GM23338 (cell line): ENCODE measurements around the gene TXLNB. TPM values are rescaled to one million over a fixed set of nuclear protein-coding genes. Genes with fewer than 3 reads are reported as not detected.

Source experiments
- ATAC-seq: fragments of 200-7000 bp; cut with Tn5 transposase; 3 replicates; pipeline ENCODE4 v1.9.1; 2020
- DNase-seq: peaks from one replicate; pipeline ENCODE4 v3.0.0-alpha.2; 2015; ENCODE audit warnings: low spot score
- H2AFZ ChIP-seq: fragments of 200-600 bp; sonication (generic); 2 replicates; pipeline ENCODE4 v1.8.0; 2016; ENCODE audit warnings: antibody characterized with exemption, mild to moderate bottlenecking, moderate library complexity
- H3F3A ChIP-seq: fragments of 200-600 bp; sonication (generic); replicated peaks from 2 replicates; pipeline ENCODE4 v1.8.0; 2017; ENCODE audit warnings: antibody characterized with exemption, mixed run types, low read depth
- H3K27ac ChIP-seq: fragments of 200-600 bp; sonication (generic); 2 replicates; pipeline ENCODE4 v1.6.1; 2016; ENCODE audit warnings: low read depth
- H3K27me3 ChIP-seq: fragments of 200-600 bp; sonication (generic); 2 replicates; pipeline ENCODE4 v1.8.0; 2016; ENCODE audit warnings: mild to moderate bottlenecking, mixed run types, moderate library complexity; ENCODE audit not compliant: insufficient read depth
- H3K36me3 ChIP-seq: fragments of 200-600 bp; sonication (generic); 2 replicates; pipeline ENCODE4 v1.8.0; 2016; ENCODE audit warnings: mild to moderate bottlenecking; ENCODE audit not compliant: insufficient read depth
- H3K4me1 ChIP-seq: fragments of 200-600 bp; sonication (generic); 2 replicates; pipeline ENCODE4 v1.8.0; 2016; ENCODE audit warnings: mild to moderate bottlenecking, moderate library complexity; ENCODE audit not compliant: insufficient read depth
- H3K4me2 ChIP-seq: fragments of 200-600 bp; sonication (generic); 2 replicates; pipeline ENCODE4 v1.7.1; 2017; ENCODE audit warnings: mixed run types
- H3K4me3 ChIP-seq: fragments of 200-600 bp; sonication (generic); 2 replicates; pipeline ENCODE4 v1.6.1; 2016; ENCODE audit warnings: mixed run types
- H3K79me2 ChIP-seq: fragments of 200-600 bp; sonication (generic); replicated peaks from 2 replicates; pipeline ENCODE4 v1.8.0; 2017; ENCODE audit warnings: mild to moderate bottlenecking; ENCODE audit not compliant: insufficient read depth
- H3K9me2 ChIP-seq: fragments of 200-600 bp; sonication (generic); 2 replicates; pipeline ENCODE4 v1.8.0; 2017; ENCODE audit not compliant: insufficient read depth
- H4K20me1 ChIP-seq: fragments of 200-600 bp; sonication (generic); replicated peaks from 2 replicates; pipeline ENCODE4 v1.8.0; 2017; ENCODE audit warnings: mild to moderate bottlenecking; ENCODE audit not compliant: insufficient read depth
- H3K27ac Mint-ChIP-seq: 2 replicates; pipeline ENCODE4 v1.8.0; 2020; ENCODE audit warnings: inconsistent platforms, mild to moderate bottlenecking, moderate library complexity, mixed read lengths
- H3K27me3 Mint-ChIP-seq: 3 replicates; pipeline ENCODE4 v1.8.0; 2022; ENCODE audit warnings: low read depth, mild to moderate bottlenecking, moderate library complexity, mixed read lengths, inconsistent platforms; ENCODE audit not compliant: insufficient read depth, poor library complexity
- H3K36me3 Mint-ChIP-seq: 3 replicates; pipeline ENCODE4 v1.8.0; 2021; ENCODE audit warnings: low read depth, mild to moderate bottlenecking, inconsistent platforms, moderate library complexity, mixed read lengths
- H3K4me1 Mint-ChIP-seq: 3 replicates; pipeline ENCODE4 v1.8.0; 2020; ENCODE audit warnings: mild to moderate bottlenecking, inconsistent platforms, mixed read lengths
- H3K4me3 Mint-ChIP-seq: 3 replicates; pipeline ENCODE4 v1.8.0; 2021; ENCODE audit warnings: moderate library complexity, mild to moderate bottlenecking, inconsistent platforms, mixed read lengths
- H3K9me3 Mint-ChIP-seq: 3 replicates; pipeline ENCODE4 v1.8.0; 2020; ENCODE audit warnings: moderate library complexity, mild to moderate bottlenecking, inconsistent platforms, mixed read lengths
- CREB1 ChIP-seq: fragments of 250-450 bp; sonication (Bioruptor Pico); IDR thresholded peaks from 2 replicates; pipeline ENCODE4 v1.5.0; 2020; ENCODE audit warnings: low read depth, mild to moderate bottlenecking, moderate library complexity
- EZH2 ChIP-seq: fragments of 200-600 bp; sonication (generic); IDR thresholded peaks from one replicate; pipeline ENCODE4 v1.8.0; 2017; ENCODE audit warnings: antibody characterized with exemption, mild to moderate bottlenecking, low read depth; ENCODE audit not compliant: unreplicated experiment
- EZH2phosphoT487 ChIP-seq: fragments of 200-600 bp; sonication (generic); IDR thresholded peaks from one replicate; pipeline ENCODE4 v1.8.1; 2018; ENCODE audit warnings: antibody characterized with exemption; ENCODE audit not compliant: unreplicated experiment
- JUNB ChIP-seq: IDR thresholded peaks from one replicate; pipeline ENCODE4 v1.6.1; 2016; ENCODE audit warnings: antibody characterized with exemption; ENCODE audit not compliant: unreplicated experiment
- NANOG ChIP-seq: IDR thresholded peaks from 2 replicates; pipeline ENCODE4 v1.6.1; 2016; ENCODE audit warnings: antibody characterized with exemption, borderline replicate concordance
- POLR2AphosphoS5 ChIP-seq: IDR thresholded peaks from 2 replicates; pipeline ENCODE4 v1.6.1; 2016; ENCODE audit warnings: antibody characterized with exemption, low read depth
- STAT1 ChIP-seq: IDR thresholded peaks from one replicate; pipeline ENCODE4 v1.6.1; 2016; ENCODE audit warnings: antibody characterized with exemption; ENCODE audit not compliant: unreplicated experiment
- ZNF114 ChIP-seq: fragments of 250-450 bp; sonication (Bioruptor Pico); IDR thresholded peaks from 2 replicates; pipeline ENCODE4 v1.5.0; 2020; ENCODE audit warnings: mild to moderate bottlenecking, moderate library complexity
- ZNF331 ChIP-seq: fragments of 250-450 bp; sonication (Bioruptor Pico); IDR thresholded peaks from 2 replicates; pipeline ENCODE4 v1.5.0; 2020; ENCODE audit warnings: low read depth, mild to moderate bottlenecking, moderate library complexity
- polyA plus RNA-seq: library from polyadenylated mRNA; unstranded; fragments of >200 nt; fragmentation: Nextera tagmentation; extraction: Ambion mirVana; gene quantifications from 2 replicates; pipeline ENCODE4 v1.2.1, GENCODE V29; 2016
- total RNA-seq: library from RNA; depleted of rRNA; stranded (reverse); fragments of >200 nt; shearing (Covaris generic); gene quantifications from 2 replicates; pipeline ENCODE4 v1.2.3, GENCODE V29; 2014
- TF ChIP-seq, protein P1 (sequence below): IDR thresholded peaks from 2 replicates; pipeline ENCODE4 v1.6.1; 2016; ENCODE audit warnings: antibody characterized with exemption
- TF ChIP-seq, protein P2 (sequence below), 2 experiments: fragments of 200-600 bp in 1 of 2; sonication (generic) in 1 of 2; conservative IDR thresholded peaks; 2 replicates each; pipeline versions ENCODE4 v1.5.1 to v1.6.1; 2016 to 2017; ENCODE audit warnings: antibody characterized with exemption in 2 of 2, low read depth in 2 of 2, mild to moderate bottlenecking in 2 of 2, moderate library complexity in 1 of 2
- TF ChIP-seq, protein P3 (sequence below): IDR thresholded peaks from one replicate; pipeline ENCODE4 v1.6.1; 2018; ENCODE audit warnings: antibody characterized with exemption; ENCODE audit not compliant: unreplicated experiment
- TF ChIP-seq, protein P4 (sequence below): fragments of 250-450 bp; sonication (Bioruptor Pico); IDR thresholded peaks from 2 replicates; pipeline ENCODE4 v1.5.0; 2020; ENCODE audit warnings: mild to moderate bottlenecking, moderate library complexity

Gene TXLNB
- total and polyA plus RNA-seq, 2 experiments from 2014 or later, result 0.11 to 0.28 TPM

DNA sequence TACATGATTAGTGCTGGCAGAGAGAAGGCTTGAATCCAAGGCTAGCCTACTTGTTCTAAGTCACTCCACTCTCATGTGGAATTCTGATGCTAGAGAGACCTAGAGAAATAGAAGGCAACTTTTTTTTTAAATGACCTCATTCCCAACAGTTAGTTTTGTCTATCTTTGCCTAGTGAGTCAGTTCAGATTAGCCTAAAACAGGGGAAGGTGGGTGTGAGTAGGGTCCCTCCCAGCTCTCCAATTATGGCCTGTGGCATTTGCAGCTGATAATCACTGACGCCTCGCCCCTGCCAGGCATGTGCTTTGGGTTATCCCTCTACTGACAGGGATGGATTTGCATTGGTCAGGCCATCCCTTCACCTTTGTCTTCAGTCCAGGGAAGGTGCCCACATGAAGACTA is 13.6 kb downstream of the TXLNB start:
- no peak overlapping the region for H3K4me3 ChIP-seq
- DNase-seq (no peak), ATAC-seq (no peak)
- H3K4me2 ChIP-seq, result no peak overlapping the region
- no peaks in the 10 kb centered on the region for H3K9me3 Mint-ChIP-seq
- H3K27ac Mint-ChIP-seq, result no peak overlapping the region
- no peaks in the 10 kb centered on the region for H4K20me1 ChIP-seq
- H3K9me2 ChIP-seq, result no peaks in the 10 kb centered on the region; the same call in 1 of the 2 replicates
- no peaks in the 10 kb centered on the region for H3K27me3 ChIP-seq
- H3K27me3 Mint-ChIP-seq, result no peaks in the 10 kb centered on the region
- H3K4me1 ChIP-seq, result no peaks in the 10 kb centered on the region
- no peak overlapping the region for H3K4me3 Mint-ChIP-seq
- peak overlapping the region; percentile 53; the same call in 1 of the 2 replicates for H2AFZ ChIP-seq
- no peak overlapping the region for H3K27ac ChIP-seq
- no peaks in the 10 kb centered on the region for H3K4me1 Mint-ChIP-seq
- H3K36me3 Mint-ChIP-seq, result no peaks in the 10 kb centered on the region
- H3F3A ChIP-seq, result no peaks in the 10 kb centered on the region
- H3K36me3 ChIP-seq, result no peaks in the 10 kb centered on the region
- no peak for TF ChIP-seq POLR2AphosphoS5
- no peak for TF ChIP-seq ZNF331 (CRISPR knock-in tag)
- TF ChIP-seq, protein P1, sequence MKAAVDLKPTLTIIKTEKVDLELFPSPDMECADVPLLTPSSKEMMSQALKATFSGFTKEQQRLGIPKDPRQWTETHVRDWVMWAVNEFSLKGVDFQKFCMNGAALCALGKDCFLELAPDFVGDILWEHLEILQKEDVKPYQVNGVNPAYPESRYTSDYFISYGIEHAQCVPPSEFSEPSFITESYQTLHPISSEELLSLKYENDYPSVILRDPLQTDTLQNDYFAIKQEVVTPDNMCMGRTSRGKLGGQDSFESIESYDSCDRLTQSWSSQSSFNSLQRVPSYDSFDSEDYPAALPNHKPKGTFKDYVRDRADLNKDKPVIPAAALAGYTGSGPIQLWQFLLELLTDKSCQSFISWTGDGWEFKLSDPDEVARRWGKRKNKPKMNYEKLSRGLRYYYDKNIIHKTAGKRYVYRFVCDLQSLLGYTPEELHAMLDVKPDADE, result no peak
- no peak for TF ChIP-seq EZH2phosphoT487
- no peak for TF ChIP-seq JUNB
- TF ChIP-seq, protein P2, sequence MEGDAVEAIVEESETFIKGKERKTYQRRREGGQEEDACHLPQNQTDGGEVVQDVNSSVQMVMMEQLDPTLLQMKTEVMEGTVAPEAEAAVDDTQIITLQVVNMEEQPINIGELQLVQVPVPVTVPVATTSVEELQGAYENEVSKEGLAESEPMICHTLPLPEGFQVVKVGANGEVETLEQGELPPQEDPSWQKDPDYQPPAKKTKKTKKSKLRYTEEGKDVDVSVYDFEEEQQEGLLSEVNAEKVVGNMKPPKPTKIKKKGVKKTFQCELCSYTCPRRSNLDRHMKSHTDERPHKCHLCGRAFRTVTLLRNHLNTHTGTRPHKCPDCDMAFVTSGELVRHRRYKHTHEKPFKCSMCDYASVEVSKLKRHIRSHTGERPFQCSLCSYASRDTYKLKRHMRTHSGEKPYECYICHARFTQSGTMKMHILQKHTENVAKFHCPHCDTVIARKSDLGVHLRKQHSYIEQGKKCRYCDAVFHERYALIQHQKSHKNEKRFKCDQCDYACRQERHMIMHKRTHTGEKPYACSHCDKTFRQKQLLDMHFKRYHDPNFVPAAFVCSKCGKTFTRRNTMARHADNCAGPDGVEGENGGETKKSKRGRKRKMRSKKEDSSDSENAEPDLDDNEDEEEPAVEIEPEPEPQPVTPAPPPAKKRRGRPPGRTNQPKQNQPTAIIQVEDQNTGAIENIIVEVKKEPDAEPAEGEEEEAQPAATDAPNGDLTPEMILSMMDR (conservative IDR thresholded peaks at IDR 0.05; ENCODE audit: low read depth in 2 of 2), result no peak
- no peak for TF ChIP-seq STAT1
- no peak for TF ChIP-seq EZH2
- TF ChIP-seq ZNF114 (CRISPR knock-in tag), result no peak
- TF ChIP-seq, protein P3, sequence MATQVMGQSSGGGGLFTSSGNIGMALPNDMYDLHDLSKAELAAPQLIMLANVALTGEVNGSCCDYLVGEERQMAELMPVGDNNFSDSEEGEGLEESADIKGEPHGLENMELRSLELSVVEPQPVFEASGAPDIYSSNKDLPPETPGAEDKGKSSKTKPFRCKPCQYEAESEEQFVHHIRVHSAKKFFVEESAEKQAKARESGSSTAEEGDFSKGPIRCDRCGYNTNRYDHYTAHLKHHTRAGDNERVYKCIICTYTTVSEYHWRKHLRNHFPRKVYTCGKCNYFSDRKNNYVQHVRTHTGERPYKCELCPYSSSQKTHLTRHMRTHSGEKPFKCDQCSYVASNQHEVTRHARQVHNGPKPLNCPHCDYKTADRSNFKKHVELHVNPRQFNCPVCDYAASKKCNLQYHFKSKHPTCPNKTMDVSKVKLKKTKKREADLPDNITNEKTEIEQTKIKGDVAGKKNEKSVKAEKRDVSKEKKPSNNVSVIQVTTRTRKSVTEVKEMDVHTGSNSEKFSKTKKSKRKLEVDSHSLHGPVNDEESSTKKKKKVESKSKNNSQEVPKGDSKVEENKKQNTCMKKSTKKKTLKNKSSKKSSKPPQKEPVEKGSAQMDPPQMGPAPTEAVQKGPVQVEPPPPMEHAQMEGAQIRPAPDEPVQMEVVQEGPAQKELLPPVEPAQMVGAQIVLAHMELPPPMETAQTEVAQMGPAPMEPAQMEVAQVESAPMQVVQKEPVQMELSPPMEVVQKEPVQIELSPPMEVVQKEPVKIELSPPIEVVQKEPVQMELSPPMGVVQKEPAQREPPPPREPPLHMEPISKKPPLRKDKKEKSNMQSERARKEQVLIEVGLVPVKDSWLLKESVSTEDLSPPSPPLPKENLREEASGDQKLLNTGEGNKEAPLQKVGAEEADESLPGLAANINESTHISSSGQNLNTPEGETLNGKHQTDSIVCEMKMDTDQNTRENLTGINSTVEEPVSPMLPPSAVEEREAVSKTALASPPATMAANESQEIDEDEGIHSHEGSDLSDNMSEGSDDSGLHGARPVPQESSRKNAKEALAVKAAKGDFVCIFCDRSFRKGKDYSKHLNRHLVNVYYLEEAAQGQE, result no peak
- TF ChIP-seq, protein P4, sequence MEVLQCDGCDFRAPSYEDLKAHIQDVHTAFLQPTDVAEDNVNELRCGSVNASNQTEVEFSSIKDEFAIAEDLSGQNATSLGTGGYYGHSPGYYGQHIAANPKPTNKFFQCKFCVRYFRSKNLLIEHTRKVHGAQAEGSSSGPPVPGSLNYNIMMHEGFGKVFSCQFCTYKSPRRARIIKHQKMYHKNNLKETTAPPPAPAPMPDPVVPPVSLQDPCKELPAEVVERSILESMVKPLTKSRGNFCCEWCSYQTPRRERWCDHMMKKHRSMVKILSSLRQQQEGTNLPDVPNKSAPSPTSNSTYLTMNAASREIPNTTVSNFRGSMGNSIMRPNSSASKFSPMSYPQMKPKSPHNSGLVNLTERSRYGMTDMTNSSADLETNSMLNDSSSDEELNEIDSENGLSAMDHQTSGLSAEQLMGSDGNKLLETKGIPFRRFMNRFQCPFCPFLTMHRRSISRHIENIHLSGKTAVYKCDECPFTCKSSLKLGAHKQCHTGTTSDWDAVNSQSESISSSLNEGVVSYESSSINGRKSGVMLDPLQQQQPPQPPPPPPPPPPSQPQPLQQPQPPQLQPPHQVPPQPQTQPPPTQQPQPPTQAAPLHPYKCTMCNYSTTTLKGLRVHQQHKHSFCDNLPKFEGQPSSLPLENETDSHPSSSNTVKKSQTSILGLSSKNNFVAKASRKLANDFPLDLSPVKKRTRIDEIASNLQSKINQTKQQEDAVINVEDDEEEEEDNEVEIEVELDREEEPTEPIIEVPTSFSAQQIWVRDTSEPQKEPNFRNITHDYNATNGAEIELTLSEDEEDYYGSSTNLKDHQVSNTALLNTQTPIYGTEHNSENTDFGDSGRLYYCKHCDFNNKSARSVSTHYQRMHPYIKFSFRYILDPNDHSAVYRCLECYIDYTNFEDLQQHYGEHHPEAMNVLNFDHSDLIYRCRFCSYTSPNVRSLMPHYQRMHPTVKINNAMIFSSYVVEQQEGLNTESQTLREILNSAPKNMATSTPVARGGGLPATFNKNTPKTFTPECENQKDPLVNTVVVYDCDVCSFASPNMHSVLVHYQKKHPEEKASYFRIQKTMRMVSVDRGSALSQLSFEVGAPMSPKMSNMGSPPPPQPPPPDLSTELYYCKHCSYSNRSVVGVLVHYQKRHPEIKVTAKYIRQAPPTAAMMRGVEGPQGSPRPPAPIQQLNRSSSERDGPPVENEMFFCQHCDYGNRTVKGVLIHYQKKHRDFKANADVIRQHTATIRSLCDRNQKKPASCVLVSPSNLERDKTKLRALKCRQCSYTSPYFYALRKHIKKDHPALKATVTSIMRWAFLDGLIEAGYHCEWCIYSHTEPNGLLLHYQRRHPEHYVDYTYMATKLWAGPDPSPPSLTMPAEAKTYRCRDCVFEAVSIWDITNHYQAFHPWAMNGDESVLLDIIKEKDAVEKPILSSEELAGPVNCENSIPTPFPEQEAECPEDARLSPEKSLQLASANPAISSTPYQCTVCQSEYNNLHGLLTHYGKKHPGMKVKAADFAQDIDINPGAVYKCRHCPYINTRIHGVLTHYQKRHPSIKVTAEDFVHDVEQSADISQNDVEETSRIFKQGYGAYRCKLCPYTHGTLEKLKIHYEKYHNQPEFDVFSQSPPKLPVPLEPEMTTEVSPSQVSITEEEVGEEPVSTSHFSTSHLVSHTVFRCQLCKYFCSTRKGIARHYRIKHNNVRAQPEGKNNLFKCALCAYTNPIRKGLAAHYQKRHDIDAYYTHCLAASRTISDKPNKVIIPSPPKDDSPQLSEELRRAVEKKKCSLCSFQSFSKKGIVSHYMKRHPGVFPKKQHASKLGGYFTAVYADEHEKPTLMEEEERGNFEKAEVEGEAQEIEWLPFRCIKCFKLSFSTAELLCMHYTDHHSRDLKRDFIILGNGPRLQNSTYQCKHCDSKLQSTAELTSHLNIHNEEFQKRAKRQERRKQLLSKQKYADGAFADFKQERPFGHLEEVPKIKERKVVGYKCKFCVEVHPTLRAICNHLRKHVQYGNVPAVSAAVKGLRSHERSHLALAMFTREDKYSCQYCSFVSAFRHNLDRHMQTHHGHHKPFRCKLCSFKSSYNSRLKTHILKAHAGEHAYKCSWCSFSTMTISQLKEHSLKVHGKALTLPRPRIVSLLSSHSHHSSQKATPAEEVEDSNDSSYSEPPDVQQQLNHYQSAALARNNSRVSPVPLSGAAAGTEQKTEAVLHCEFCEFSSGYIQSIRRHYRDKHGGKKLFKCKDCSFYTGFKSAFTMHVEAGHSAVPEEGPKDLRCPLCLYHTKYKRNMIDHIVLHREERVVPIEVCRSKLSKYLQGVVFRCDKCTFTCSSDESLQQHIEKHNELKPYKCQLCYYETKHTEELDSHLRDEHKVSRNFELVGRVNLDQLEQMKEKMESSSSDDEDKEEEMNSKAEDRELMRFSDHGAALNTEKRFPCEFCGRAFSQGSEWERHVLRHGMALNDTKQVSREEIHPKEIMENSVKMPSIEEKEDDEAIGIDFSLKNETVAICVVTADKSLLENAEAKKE (CRISPR knock-in tag), result no peak
- TF ChIP-seq NANOG, result no peak
- no peak for TF ChIP-seq CREB1 (CRISPR knock-in tag)
- no peaks in the 10 kb centered on the region for H3K79me2 ChIP-seq
